Panc1 (cell line): Measurements from ENCODE around the gene DISP1. TPM values are rescaled to one million over a fixed set of nuclear protein-coding genes. Genes with fewer than 3 reads are reported as not detected.

ENCODE experiments used
- ATAC-seq: fragments of 200-7000 bp; cut with Tn5 transposase; 2 replicates; pipeline ENCODE4 v1.9.1; 2020; ENCODE audit warnings: mild to moderate bottlenecking, moderate library complexity
- BruUV-seq: library from RNA; stranded (reverse); fragments of 400-500 nt; replicated peaks from 2 replicates; lab custom pipeline; 2021; lab: Mats Ljungman, UMichigan
- CTCF ChIA-PET: fragments of 300-600 bp; sonication (Branson Sonifier 250); formaldehyde crosslinking; loops from one replicate; lab custom pipeline; 2022; ENCODE audit warnings: antibody characterized with exemption; lab: Charles Lee
- POLR2A ChIA-PET: fragments of 300-600 bp; sonication (Branson Sonifier 250); formaldehyde crosslinking; loops from one replicate; lab custom pipeline; 2022; ENCODE audit warnings: antibody characterized with exemption; lab: Charles Lee
- DNase-seq: peaks from one replicate; pipeline ENCODE4 v3.0.0-alpha.2; 2010; ENCODE audit warnings: low read depth, low spot score
- H3K27ac ChIP-seq: 2 replicates; pipeline ENCODE4 v1.5.1; 2011; ENCODE audit warnings: mild to moderate bottlenecking, low read length, inconsistent platforms
- H3K27me3 ChIP-seq: fragments of 200-500 bp; sonication (Bioruptor generic); 2 replicates; pipeline ENCODE4 v1.6.0; 2014; ENCODE audit warnings: low read length, inconsistent platforms; ENCODE audit not compliant: control insufficient read depth, insufficient read depth
- H3K36me3 ChIP-seq: fragments of 200-500 bp; sonication (Bioruptor generic); 2 replicates; pipeline ENCODE4 v1.5.1; 2014; ENCODE audit warnings: inconsistent platforms, mild to moderate bottlenecking, low read length, moderate library complexity; ENCODE audit not compliant: control insufficient read depth, insufficient read depth
- H3K4me1 ChIP-seq: 2 replicates; pipeline ENCODE4 v1.5.1; 2011; ENCODE audit warnings: inconsistent platforms, mild to moderate bottlenecking, low read length, moderate library complexity; ENCODE audit not compliant: control insufficient read depth, insufficient read depth
- H3K4me3 ChIP-seq, 2 experiments: 2 replicates each; pipeline ENCODE4 v1.5.1; 2011 to 2012; ENCODE audit warnings: low read depth in 2 of 2, low read length in 2 of 2, mild to moderate bottlenecking in 2 of 2, inconsistent platforms in 1 of 2, moderate library complexity in 1 of 2
- H3K9me3 ChIP-seq: fragments of 200-500 bp; sonication (Bioruptor generic); 2 replicates; pipeline ENCODE4 v1.5.1; 2014; ENCODE audit warnings: low read depth, mild to moderate bottlenecking, inconsistent platforms, low read length, moderate library complexity; ENCODE audit not compliant: control insufficient read depth, insufficient read depth
- POLR2AphosphoS5 ChIP-seq: IDR thresholded peaks from 2 replicates; pipeline ENCODE4 v1.6.1; 2012; ENCODE audit warnings: mild to moderate bottlenecking, low read depth, low read length, moderate library complexity
- SIN3A ChIP-seq: IDR thresholded peaks from 2 replicates; pipeline ENCODE4 v1.6.1; 2012; ENCODE audit warnings: low read depth, mild to moderate bottlenecking, low read length, moderate library complexity, borderline replicate concordance; ENCODE audit not compliant: insufficient read depth
- TCF7L2 ChIP-seq: IDR thresholded peaks from 2 replicates; pipeline ENCODE4 v1.6.1; 2011; ENCODE audit warnings: mild to moderate bottlenecking, low read depth, low read length, inconsistent platforms
- in situ Hi-C: cut with HindIII; loops from 2 replicates; pipeline ENCODE4 v1.10.0; 2016; ENCODE audit warnings: low sequenced_read_pairs, low pct_unique_long_range_greater_than_20kb
- intact Hi-C: fragments of 100-400 bp; cut with micrococcal nuclease; formaldehyde crosslinking; loops from one replicate; pipeline ENCODE4 v1.10.0; 2022; ENCODE audit not compliant: unreplicated experiment
- total RNA-seq: library from RNA; stranded (reverse); gene quantifications from one replicate; pipeline ENCODE4 v1.2.1, GENCODE V29; 2021; ENCODE audit not compliant: unreplicated experiment
- TF ChIP-seq, protein P1 (sequence below), 2 experiments: IDR thresholded peaks; 2 replicates each; pipeline ENCODE4 v1.6.1; 2011 to 2012; ENCODE audit warnings: low read depth in 2 of 2, control low read depth in 1 of 2, low read length in 1 of 2, mild to moderate bottlenecking in 1 of 2, moderate library complexity in 1 of 2; ENCODE audit not compliant: insufficient read depth in 1 of 2
- TF ChIP-seq, protein P2 (sequence below): fragments of 450-650 bp; IDR thresholded peaks from 2 replicates; pipeline ENCODE4 v1.5.1; 2017; ENCODE audit warnings: mild to moderate bottlenecking

Gene DISP1
- total RNA-seq, 1 experiment from 2014 or later = 4.2 TPM

DNA sequence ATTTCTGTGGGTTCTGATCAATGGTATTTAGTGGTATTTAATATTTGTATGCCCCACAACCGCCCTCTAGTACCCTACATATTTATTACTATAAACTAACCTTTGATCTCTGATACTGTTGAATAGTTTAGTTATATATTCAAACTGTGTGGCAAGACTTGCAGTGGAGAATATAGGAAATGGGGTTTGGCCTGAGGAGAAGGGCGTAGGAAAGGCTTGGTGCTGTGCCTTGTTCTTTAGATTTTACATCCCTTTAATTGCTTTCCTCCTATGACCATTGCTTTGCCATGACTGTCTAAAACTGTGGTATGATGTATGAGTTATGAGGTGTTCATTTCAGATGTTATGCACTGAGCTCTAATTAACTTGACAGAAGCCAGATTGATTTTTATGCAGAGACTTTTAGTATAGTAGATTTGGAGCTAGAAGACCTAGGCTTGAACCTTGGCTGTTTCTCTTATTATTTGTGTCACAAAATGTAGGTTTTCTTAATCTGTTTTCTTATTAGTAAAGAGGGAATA, 18.6 kb downstream of the DISP1 start:
- H3K4me1 ChIP-seq = no peaks in the 10 kb centered on the region
- H3K36me3 ChIP-seq = no peaks in the 10 kb centered on the region
- no TSS peak for BruUV-seq
- CTCF ChIA-PET = no interaction called here
- intact Hi-C loops (no loop called here), in situ Hi-C loops (no loop called here)
- H3K9me3 ChIP-seq = no peaks in the 10 kb centered on the region; the same call in 1 of the 2 replicates
- TF ChIP-seq, protein P1, sequence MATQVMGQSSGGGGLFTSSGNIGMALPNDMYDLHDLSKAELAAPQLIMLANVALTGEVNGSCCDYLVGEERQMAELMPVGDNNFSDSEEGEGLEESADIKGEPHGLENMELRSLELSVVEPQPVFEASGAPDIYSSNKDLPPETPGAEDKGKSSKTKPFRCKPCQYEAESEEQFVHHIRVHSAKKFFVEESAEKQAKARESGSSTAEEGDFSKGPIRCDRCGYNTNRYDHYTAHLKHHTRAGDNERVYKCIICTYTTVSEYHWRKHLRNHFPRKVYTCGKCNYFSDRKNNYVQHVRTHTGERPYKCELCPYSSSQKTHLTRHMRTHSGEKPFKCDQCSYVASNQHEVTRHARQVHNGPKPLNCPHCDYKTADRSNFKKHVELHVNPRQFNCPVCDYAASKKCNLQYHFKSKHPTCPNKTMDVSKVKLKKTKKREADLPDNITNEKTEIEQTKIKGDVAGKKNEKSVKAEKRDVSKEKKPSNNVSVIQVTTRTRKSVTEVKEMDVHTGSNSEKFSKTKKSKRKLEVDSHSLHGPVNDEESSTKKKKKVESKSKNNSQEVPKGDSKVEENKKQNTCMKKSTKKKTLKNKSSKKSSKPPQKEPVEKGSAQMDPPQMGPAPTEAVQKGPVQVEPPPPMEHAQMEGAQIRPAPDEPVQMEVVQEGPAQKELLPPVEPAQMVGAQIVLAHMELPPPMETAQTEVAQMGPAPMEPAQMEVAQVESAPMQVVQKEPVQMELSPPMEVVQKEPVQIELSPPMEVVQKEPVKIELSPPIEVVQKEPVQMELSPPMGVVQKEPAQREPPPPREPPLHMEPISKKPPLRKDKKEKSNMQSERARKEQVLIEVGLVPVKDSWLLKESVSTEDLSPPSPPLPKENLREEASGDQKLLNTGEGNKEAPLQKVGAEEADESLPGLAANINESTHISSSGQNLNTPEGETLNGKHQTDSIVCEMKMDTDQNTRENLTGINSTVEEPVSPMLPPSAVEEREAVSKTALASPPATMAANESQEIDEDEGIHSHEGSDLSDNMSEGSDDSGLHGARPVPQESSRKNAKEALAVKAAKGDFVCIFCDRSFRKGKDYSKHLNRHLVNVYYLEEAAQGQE (IDR thresholded peaks at IDR 0.05; ENCODE audit: insufficient read depth in 1 of 2, low read depth in 2 of 2, low read length in 1 of 2) = no peak
- TF ChIP-seq POLR2AphosphoS5 = no peak
- TF ChIP-seq TCF7L2 = no peak
- TF ChIP-seq SIN3A = no peak
- H3K4me3 ChIP-seq = no peak overlapping the region
- POLR2A ChIA-PET = no interaction called here
- no peak for DNase-seq
- no peak overlapping the region for H3K27ac ChIP-seq
- ATAC-seq = no peak
- H3K27me3 ChIP-seq = no peaks in the 10 kb centered on the region

DNA sequence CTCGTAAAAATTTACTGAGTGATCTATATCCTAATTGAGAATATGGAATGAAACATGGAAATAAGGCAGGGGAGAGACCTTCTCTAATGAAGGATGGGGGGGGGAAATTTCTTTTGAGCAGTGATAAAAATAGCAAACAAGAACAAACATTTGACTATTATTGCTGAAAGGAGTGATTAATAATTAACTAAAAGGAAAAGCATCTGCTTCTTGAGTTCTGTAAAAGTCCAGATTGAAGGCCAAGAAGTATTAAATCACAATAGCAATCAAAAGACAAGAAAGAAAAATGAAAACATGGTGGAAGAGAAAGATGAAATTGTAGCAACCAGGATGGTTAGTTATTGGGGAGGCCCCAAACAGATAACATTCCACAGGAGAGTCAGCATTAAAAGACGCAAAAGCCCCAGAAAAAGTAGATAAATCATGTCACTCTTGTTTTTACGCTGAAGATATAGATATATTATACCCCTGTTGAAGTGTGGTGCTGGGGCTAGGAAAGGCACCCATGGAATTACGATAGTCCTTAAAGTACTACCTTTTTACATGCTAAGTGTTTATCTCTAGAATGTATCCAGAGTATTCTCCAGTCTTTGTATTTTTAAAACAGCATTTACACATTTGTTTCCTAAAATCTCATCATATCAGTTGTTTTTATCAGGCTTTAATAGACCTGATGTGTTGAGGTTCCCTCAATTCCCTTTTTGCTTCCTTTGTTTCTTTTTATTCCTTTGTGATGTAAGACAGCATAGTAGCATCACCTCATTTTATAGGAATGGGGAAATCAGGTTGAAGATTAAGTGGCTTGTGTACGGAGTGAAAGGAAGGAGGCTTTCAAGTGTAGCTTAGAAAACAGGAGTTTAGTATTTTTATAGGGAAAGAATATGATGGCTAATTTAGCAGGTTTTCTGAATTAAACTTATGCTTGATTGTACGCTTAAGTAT, 28.9 kb downstream of the DISP1 start:
- in situ Hi-C loops = no loop called here
- DNase-seq (no peak), ATAC-seq (no peak)
- Histone ChIP-seq H3K4me3 (no peak overlapping the region), H3K9me3 (no peaks in the 10 kb centered on the region), H3K4me1 (no peaks in the 10 kb centered on the region), H3K36me3 (no peaks in the 10 kb centered on the region), H3K27me3 (no peaks in the 10 kb centered on the region), H3K27ac (no peak overlapping the region)
- intact Hi-C loops = loop anchor here (2.0 kb wide), 1 partner anchor 61 kb away; no protein-coding TSS in a partner anchor
- TF ChIP-seq POLR2AphosphoS5 (no peak), SIN3A (no peak), TCF7L2 (no peak)
- TF ChIP-seq, protein P1 (IDR thresholded peaks at IDR 0.05; ENCODE audit: insufficient read depth in 1 of 2, low read depth in 2 of 2, low read length in 1 of 2) = no peak
- TF ChIP-seq, protein P2, sequence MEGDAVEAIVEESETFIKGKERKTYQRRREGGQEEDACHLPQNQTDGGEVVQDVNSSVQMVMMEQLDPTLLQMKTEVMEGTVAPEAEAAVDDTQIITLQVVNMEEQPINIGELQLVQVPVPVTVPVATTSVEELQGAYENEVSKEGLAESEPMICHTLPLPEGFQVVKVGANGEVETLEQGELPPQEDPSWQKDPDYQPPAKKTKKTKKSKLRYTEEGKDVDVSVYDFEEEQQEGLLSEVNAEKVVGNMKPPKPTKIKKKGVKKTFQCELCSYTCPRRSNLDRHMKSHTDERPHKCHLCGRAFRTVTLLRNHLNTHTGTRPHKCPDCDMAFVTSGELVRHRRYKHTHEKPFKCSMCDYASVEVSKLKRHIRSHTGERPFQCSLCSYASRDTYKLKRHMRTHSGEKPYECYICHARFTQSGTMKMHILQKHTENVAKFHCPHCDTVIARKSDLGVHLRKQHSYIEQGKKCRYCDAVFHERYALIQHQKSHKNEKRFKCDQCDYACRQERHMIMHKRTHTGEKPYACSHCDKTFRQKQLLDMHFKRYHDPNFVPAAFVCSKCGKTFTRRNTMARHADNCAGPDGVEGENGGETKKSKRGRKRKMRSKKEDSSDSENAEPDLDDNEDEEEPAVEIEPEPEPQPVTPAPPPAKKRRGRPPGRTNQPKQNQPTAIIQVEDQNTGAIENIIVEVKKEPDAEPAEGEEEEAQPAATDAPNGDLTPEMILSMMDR = no peak
- POLR2A ChIA-PET = no interaction called here
- CTCF ChIA-PET = no interaction called here
- BruUV-seq = no TSS peak
